ENCODE measurements around the gene TSBP1.
"Not testable (repeated sequence)": the region's sequence is repeated elsewhere in the genome, so short reads cannot be mapped to it uniquely, and the experiment has no call there.

Gene TSBP1

DNA sequence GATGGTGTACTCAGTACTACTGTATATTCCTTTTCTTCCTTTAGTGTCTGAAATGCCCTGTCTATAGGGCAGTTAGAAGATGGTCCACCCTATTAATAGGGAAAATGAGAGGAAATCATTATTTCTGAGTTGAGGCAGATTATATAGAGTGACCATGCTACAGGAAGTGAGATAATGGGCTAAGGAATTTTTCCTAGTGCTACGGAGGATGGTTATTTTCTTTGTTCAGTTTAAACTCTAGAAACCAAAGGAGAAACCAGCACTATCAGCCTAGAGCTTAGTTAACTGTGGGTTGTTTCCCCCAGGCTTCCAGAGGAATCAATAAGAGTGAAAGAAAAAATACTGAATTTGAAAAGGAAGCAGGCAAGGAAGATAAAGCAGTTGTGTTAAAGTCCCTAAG is 474 bp downstream of the TSBP1 start:
- no peak for DNase-seq

DNA sequence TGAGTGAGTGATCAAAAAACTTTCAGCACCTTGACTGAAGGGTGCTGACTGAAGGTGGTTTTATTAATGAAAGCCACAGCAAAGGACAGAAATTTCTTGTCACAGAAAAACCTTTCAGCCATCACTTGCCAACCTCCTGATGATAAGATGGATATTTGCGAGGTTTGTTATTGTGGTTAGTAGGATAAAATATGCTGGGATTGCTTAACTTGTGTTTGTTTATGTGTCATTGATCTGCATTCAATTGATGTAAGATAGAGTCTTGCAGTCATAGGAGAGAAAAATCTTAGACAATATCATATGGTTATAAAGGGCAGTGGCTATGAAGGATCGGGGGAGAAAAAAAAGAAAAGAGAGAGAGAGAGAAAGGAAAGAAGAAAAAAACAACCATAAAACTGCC is 1.2 kb downstream of the TSBP1 start:
- no peak for DNase-seq

GRCh38 chr6:32369660-32370059 is 2.0 kb downstream of the TSBP1 start:
- DNase-seq: no peak

DNA sequence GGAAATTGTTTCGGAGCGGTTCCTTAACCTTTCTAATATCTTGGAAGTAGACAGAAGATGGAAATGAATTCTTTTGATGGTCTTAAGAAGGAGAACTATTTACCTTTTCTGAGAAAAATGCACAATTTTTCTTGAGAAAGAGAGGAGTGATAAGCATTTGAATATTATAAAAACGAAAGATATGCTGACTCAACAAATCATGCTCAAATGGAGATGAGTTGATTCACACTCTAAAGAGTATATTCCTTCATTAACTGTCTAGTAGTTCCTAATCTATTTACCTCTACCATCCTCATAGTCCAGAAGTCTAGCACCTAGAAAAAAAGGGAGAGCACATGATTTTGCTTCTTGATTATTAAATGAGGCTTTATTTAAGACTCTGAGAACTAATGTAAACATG is 4.1 kb downstream of the TSBP1 start:
- DNase-seq: no peak

- not testable (repeated sequence) for DNase-seq
Observed at GRCh38 chr6:32359225-32359624, 12.5 kb downstream of the TSBP1 start.

- not testable (repeated sequence) for DNase-seq
Observed at GRCh38 chr6:32358548-32358947, 13.2 kb downstream of the TSBP1 start.

GRCh38 chr6:32355018-32355417 is 16.7 kb downstream of the TSBP1 start:
- no peak for DNase-seq

- DNase-seq: no peak
Observed at GRCh38 chr6:32353348-32353747, 18.4 kb downstream of the TSBP1 start.

GRCh38 chr6:32340242-32340641 is 31.5 kb downstream of the TSBP1 start:
- no peak for DNase-seq

- DNase-seq: peak; percentile 27
Observed at GRCh38 chr6:32337186-32337805, 34.4 kb downstream of the TSBP1 start.

- DNase-seq: no peak
Observed at GRCh38 chr6:32332433-32332832, 39.3 kb downstream of the TSBP1 start.

DNA sequence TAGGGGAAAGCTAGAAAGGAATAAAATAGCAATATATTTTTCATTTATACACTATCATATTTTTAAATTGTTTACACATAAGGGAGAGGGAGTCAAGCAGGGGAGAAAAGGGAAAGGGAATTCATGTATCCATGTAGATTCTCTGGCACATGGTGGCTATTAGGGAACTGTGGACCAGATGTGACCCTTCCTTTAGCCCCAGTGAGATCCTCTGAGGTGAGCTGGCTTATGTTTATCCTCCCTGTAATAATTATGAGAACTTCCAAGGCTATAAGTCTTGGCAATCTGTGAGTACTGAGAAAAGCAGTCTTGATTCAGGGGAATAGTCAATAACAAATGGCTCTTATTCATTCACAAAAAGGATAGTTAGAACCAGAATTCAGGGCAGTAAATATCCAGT is 42.6 kb downstream of the TSBP1 start:
- DNase-seq: no peak

DNA sequence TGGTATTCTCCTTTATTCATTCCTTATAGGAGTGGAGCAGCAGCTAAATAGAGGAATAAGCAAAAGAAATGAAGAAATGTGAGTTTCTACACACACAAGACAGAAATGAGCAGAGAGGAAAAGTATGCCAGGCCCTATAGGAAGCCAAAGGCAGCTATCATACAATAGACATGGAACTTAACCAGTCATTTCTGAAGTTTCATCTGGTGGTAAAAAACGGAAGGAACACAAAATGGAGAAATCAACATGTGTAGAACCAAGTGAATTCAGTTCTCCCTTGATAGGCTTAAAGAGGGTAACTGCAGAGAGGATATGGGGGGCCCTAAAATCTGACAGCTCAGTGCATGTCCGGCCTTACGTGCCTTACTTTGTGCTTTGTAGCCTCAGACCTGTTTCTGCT is 44.6 kb downstream of the TSBP1 start:
- no peak for DNase-seq

DNA sequence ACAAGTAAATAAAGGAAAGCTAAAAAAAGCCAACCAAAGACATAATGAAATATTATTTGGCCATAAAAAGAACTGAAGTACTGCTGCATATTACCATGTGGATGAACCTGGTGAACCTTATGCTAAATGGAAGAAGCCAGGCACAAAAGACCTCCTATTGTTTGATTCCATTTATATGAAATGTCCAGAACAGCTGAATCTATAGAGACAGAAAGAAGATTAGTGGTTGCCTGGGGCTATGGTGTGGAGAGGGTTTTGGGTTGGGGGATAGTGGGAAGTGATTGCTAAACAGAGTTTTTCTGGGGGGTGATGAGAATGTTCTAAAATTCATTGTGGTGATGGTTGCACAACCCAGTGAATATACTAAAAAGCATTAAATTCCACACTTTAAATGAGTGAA is 53.2 kb downstream of the TSBP1 start:
- no peak for DNase-seq

GRCh38 chr6:32317541-32317940 is 54.2 kb downstream of the TSBP1 start:
- no peak for DNase-seq

GRCh38 chr6:32313964-32314363 is 57.7 kb downstream of the TSBP1 start:
- DNase-seq: no peak

- DNase-seq: no peak
Observed at GRCh38 chr6:32298632-32299336, 72.9 kb downstream of the TSBP1 start.

GRCh38 chr6:32294980-32295379 is 76.7 kb downstream of the TSBP1 start:
- DNase-seq: not testable (repeated sequence)

DNA sequence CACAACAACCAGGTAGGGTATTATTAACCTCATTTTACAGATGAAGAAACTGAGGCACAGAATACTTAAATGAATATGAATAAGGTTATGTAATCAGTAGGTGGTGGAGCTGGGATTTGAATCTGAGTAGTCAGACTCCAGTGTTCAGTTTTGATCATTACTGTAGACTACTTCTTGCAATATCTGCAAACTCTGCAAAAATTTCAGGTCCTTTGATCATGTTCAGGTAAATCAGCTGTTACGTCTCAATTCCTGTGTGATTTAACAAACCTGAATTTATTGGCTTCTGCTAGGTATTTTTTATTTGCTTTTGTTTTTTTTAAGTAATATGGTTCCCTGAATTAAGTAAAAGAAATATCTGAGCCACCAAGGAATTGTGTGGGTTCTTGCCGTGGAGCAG is 77.1 kb downstream of the TSBP1 start:
- no peak for DNase-seq

DNA sequence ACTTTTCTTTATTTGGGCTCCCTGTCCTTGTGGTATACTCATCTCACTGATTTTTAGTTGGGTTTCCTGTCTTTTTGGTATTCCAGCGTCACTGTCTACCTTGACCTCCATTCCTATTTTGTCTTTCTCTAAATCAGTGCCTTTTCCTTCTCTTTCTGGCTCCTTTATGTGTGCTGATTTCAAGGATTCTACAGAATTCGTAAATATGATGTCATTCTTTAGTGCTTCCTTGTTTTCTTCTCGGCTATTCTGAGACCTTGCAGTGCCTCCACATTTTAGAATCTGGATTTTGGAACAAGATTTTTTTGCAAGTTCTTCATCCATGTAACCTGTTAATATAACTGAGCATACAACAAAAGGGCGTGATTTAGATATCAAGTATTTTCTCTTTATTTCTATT is 78.0 kb downstream of the TSBP1 start:
- no peak for DNase-seq

DNA sequence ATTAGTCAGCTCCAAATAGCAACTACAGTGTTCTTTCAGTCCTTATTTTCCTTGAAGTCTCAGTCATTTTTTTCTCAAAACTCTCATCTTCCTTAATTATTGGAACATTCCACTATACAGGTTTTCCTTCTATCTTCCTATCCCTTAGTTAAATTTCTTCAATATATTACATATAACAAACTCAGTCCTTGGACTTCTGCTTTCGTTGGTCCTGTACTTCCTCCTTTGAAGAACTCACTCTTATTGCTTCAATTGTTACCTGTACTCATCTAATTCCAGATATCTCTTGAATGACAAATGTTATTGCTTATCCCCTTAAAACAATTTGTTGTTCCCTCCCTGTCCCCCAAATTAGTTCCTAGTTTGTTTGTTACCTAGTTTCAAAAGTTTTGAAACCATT is 80.2 kb downstream of the TSBP1 start:
- no peak for DNase-seq

GRCh38 chr6:32290886-32291450 is 80.7 kb downstream of the TSBP1 start:
- no peak for DNase-seq

GRCh38 chr6:32288426-32288825 is 83.3 kb downstream of the TSBP1 start:
- DNase-seq: no peak

DNA sequence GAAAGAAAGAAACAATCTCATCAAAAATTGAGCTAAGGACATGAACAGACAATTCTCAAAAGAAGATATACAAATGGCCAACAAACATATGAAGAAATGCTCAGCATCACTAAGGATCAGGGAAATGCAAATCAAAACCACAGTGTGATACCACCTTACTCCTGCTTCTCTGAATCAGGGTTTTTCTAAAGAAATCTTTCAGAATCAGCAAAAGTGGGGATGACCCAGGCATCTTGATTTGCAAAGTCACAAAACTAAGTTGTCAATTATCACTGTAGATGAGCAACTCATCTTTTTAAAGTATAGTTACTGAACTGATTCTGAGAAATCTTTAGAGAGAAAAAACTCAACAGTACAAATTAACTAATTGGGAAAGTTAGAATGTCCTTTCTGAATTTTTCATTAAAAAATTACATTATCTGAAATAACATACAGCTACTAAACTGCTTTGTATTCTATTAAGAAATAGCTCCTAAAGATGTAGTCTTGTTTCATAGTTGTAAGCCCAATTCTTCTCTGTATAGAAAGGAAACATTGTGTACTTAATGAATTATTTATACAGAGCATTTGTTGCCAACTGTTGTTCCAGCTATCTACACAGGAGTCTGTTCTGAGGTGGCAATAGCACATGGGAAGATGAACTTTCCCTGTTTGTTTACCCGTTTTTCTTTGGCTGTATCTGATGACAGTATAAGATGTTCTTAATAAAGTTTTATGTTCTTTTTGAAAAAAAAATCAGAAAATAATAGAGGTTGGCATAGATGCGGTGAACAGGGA is 97.7 kb downstream of the TSBP1 start:
- DNase-seq: not testable (repeated sequence)
